OCI-LY3 (cell line): Measurements from ENCODE around the gene MZB1.

Experiments
- EZH2phosphoT487 ChIP-seq: fragments of 200-600 bp; shearing (Covaris generic); IDR thresholded peaks from 2 replicates; pipeline ENCODE4 v1.6.1; 2018; ENCODE audit warnings: antibody characterized with exemption, mixed run types, low read depth
- TF ChIP-seq, protein P1 (sequence below): fragments of 200-600, 300-600 bp; sonication (generic); IDR thresholded peaks from 2 replicates; pipeline ENCODE4 v1.5.1; 2014; ENCODE audit warnings: antibody characterized with exemption, low read length, low read depth

DNA sequence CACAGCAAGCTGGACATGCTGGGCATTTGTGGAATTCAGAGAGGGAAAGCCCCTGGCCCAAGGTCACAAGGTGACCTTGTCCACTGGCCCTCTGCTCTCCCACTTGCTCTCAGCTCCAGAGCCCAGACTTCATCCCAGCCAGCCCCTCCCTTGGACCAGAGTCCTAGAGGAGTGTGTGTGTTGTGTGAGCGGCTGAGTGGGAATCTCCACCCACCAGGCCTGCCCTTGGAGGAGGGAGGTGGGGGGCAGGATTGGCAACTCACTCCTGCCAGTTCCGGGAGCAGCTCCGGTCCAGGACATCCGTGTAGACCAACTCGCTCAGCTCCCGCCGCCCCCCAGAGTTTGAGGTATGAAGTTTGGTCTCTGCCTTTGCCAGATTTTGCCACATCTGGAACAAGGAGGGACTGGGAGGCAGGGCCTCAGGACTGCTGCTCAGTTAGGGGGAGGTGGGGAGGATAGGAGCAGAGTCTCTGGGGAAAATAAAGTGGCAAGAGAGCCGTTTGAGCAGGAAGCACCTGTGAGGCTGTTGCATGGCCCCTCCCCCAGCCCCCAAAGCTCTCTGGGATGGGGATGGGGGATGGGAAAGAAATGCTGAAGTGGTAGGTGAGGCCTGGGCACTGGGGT is 1.4 kb downstream of the MZB1 start:
- TF ChIP-seq, protein P1, sequence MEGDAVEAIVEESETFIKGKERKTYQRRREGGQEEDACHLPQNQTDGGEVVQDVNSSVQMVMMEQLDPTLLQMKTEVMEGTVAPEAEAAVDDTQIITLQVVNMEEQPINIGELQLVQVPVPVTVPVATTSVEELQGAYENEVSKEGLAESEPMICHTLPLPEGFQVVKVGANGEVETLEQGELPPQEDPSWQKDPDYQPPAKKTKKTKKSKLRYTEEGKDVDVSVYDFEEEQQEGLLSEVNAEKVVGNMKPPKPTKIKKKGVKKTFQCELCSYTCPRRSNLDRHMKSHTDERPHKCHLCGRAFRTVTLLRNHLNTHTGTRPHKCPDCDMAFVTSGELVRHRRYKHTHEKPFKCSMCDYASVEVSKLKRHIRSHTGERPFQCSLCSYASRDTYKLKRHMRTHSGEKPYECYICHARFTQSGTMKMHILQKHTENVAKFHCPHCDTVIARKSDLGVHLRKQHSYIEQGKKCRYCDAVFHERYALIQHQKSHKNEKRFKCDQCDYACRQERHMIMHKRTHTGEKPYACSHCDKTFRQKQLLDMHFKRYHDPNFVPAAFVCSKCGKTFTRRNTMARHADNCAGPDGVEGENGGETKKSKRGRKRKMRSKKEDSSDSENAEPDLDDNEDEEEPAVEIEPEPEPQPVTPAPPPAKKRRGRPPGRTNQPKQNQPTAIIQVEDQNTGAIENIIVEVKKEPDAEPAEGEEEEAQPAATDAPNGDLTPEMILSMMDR = no peak
- no peak for TF ChIP-seq EZH2phosphoT487
